K562 (cell line): Measurements from ENCODE around the gene NBEAL1. TPM values are rescaled to one million over a fixed set of nuclear protein-coding genes. Genes with fewer than 3 reads are reported as not detected.

Experiments
- BACH1 ChIP-seq: fragments of 200-800 bp; sonication (Bioruptor generic); IDR thresholded peaks from 2 replicates; pipeline ENCODE4 v1.6.1; 2016; ENCODE audit warnings: missing genetic modification characterization, missing compliant biosample characterization
- CTCF ChIP-seq, 3 experiments: IDR thresholded peaks in 2 of 3; conservative IDR thresholded peaks in 1 of 3; 2 replicates each; pipeline ENCODE4 v1.5.1; 2011 to 2012; ENCODE audit warnings: low read length in 3 of 3, mild to moderate bottlenecking in 3 of 3, control low read depth in 2 of 3, improper control_type of control experiment in 1 of 3, inconsistent platforms in 1 of 3, low read depth in 1 of 3, mixed read lengths in 1 of 3, moderate library complexity in 1 of 3; ENCODE audit not compliant: insufficient read depth in 2 of 3
- DMBX1 ChIP-seq: fragments of 250-450 bp; sonication (Bioruptor Pico); IDR thresholded peaks from 2 replicates; pipeline ENCODE4 v1.8.0; 2022; ENCODE audit warnings: inconsistent platforms, mild to moderate bottlenecking, moderate library complexity, borderline replicate concordance
- EP400 ChIP-seq: fragments of 450-650 bp; IDR thresholded peaks from 2 replicates; pipeline ENCODE4 v1.6.1; 2017; ENCODE audit warnings: antibody characterized with exemption, mild to moderate bottlenecking, moderate library complexity
- GABPA ChIP-seq: fragments of 200-800 bp; sonication (Bioruptor generic); conservative IDR thresholded peaks from 2 replicates; pipeline ENCODE4 v1.6.1; 2016; ENCODE audit warnings: low read depth, missing genetic modification characterization, missing compliant biosample characterization
- HNRNPK ChIP-seq: fragments of 200-400 bp; formaldehyde crosslinking; IDR thresholded peaks from one replicate; pipeline ENCODE4 v1.6.1; 2018; ENCODE audit warnings: mild to moderate bottlenecking, low read depth, low read length; ENCODE audit not compliant: poor library complexity, severe bottlenecking
- KAT8 ChIP-seq: fragments of 450-650 bp; IDR thresholded peaks from 2 replicates; pipeline ENCODE4 v1.6.1; 2016; ENCODE audit warnings: low read depth, mild to moderate bottlenecking
- L3MBTL2 ChIP-seq: fragments of 450-650 bp; IDR thresholded peaks from 2 replicates; pipeline ENCODE4 v1.6.1; 2016; ENCODE audit warnings: mild to moderate bottlenecking, moderate library complexity
- MAZ ChIP-seq, 2 experiments: fragments of 450-650 bp in 1 of 2; sonication (generic) in 1 of 2; formaldehyde crosslinking; IDR thresholded peaks in 1 of 2; conservative IDR thresholded peaks in 1 of 2; 2 replicates each; pipeline versions ENCODE4 v1.4.0 to v1.5.0; 2020; ENCODE audit warnings: mild to moderate bottlenecking in 1 of 2, missing genetic modification reagents in 1 of 2
- MXI1 ChIP-seq: IDR thresholded peaks from 2 replicates; pipeline ENCODE4 v1.6.1; 2011; ENCODE audit warnings: low read depth, mild to moderate bottlenecking, improper control_type of control experiment, low read length
- MYC ChIP-seq, 2 experiments: fragments of 250-450 bp in 1 of 2; sonication (Bioruptor Pico) in 1 of 2; IDR thresholded peaks; 2 replicates each; pipeline versions ENCODE4 v1.5.1 to v1.6.1; 2012 to 2021; ENCODE audit warnings: low read depth in 2 of 2, borderline replicate concordance in 1 of 2, improper control_type of control experiment in 1 of 2, low read length in 1 of 2, mild to moderate bottlenecking in 1 of 2, moderate library complexity in 1 of 2
- NEUROD1 ChIP-seq: fragments of 150-350 bp; IDR thresholded peaks from 2 replicates; pipeline ENCODE4 v1.6.1; 2014; ENCODE audit warnings: borderline replicate concordance, low read length, low read depth; ENCODE audit not compliant: partially characterized antibody
- NFIC ChIP-seq: fragments of 450-650 bp; IDR thresholded peaks from 2 replicates; pipeline ENCODE4 v1.6.1; 2017; ENCODE audit warnings: mild to moderate bottlenecking, inconsistent platforms
- NRF1 ChIP-seq, 2 experiments: fragments of 450-650 bp; IDR thresholded peaks in 1 of 2; conservative IDR thresholded peaks in 1 of 2; 2 replicates each; pipeline ENCODE4 v1.6.1; 2014; ENCODE audit warnings: mild to moderate bottlenecking in 2 of 2
- PYGO2 ChIP-seq: fragments of 450-650 bp; IDR thresholded peaks from 2 replicates; pipeline ENCODE4 v1.6.1; 2016; ENCODE audit warnings: mild to moderate bottlenecking, missing genetic modification characterization, moderate library complexity, missing compliant biosample characterization
- RAD51 ChIP-seq: fragments of 450-650 bp; IDR thresholded peaks from 2 replicates; pipeline ENCODE4 v1.7.1; 2016; ENCODE audit warnings: low read depth, mild to moderate bottlenecking, borderline replicate concordance
- RFX5 ChIP-seq: IDR thresholded peaks from 2 replicates; pipeline ENCODE4 v1.6.1; 2011; ENCODE audit warnings: low read depth, mild to moderate bottlenecking, improper control_type of control experiment, low read length
- SP1 ChIP-seq: sonication (generic); formaldehyde crosslinking; IDR thresholded peaks from 2 replicates; pipeline ENCODE4 v1.8.1; 2022; ENCODE audit warnings: mild to moderate bottlenecking, missing genetic modification reagents
- SP2 ChIP-seq: IDR thresholded peaks from 2 replicates; pipeline ENCODE4 v1.6.1; 2011; ENCODE audit warnings: mild to moderate bottlenecking, low read depth, low read length, moderate library complexity; ENCODE audit not compliant: poor library complexity, severe bottlenecking; ENCODE audit errors: extremely low read depth
- ZHX1 ChIP-seq: fragments of 150-350 bp; conservative IDR thresholded peaks from 2 replicates; pipeline ENCODE4 v1.6.1; 2014; ENCODE audit warnings: low read length
- ZNF133 ChIP-seq: fragments of 250-450 bp; sonication (Bioruptor Pico); IDR thresholded peaks from 2 replicates; pipeline ENCODE4 v1.4.0; 2020; ENCODE audit warnings: mild to moderate bottlenecking
- ZNF511 ChIP-seq: sonication (generic); formaldehyde crosslinking; IDR thresholded peaks from 2 replicates; pipeline ENCODE4 v1.8.0; 2022; ENCODE audit warnings: mild to moderate bottlenecking, missing genetic modification reagents
- ZNF717 ChIP-seq: fragments of 250-450 bp; sonication (Bioruptor Pico); IDR thresholded peaks from 2 replicates; pipeline ENCODE4 v1.5.0; 2021
- polyA plus RNA-seq, 8 experiments: library from polyadenylated mRNA; depleted of rRNA in 4 of 8; stranded (reverse) in 5 of 8; unstranded in 3 of 8; fragments of >200 nt; fragmentation: Nextera tagmentation in 2 of 8; fragmentation: Illumina TruSeq in 1 of 8; extraction: Ambion mirVana in 2 of 8; extraction: Trizol in 1 of 8; gene quantifications; 2 replicates each; pipeline versions ENCODE4 v1.2.1 to v1.2.3, GENCODE V29; 2011 to 2014; ENCODE audit warnings: inconsistent platforms in 1 of 8, missing spikeins in 1 of 8
- total RNA-seq, 7 experiments: library from RNA; depleted of rRNA in 6 of 7; stranded (reverse); fragments of >200 nt in 6 of 7; fragmentation: Illumina TruSeq in 2 of 7; extraction: Trizol in 2 of 7; gene quantifications; 2 replicates each; pipeline versions ENCODE4 v1.2.1 to v1.2.3, GENCODE V29; 2011 to 2021; ENCODE audit warnings: low replicate concordance in 1 of 7

The NBEAL1 gene
- total and polyA plus RNA-seq, 9 of the 15 experiments (the other 6 are each of a cell fraction or from before 2014, with no cell fraction given): 2.1 to 13.5 (median 7.3) TPM

GRCh38 chr2:203238704-203239526, 224.2 kb downstream of the NBEAL1 start, which contains the start of gene CYP20A1 (continued):
- peak; percentile 27 to 34 (median 32); a peak in 3 of 6 replicates for TF ChIP-seq CTCF (IDR thresholded peaks at IDR 0.05 in 2 of 3, conservative IDR thresholded peaks at IDR 0.05 in 1 of 3; ENCODE audit: insufficient read depth in 2 of 3, low read depth in 1 of 3, low read length in 3 of 3)
- peak; percentile 97 for TF ChIP-seq EP400
- no peak for TF ChIP-seq ZNF133
- peak; percentile 52 to 65; a peak in 3 of 4 replicates for TF ChIP-seq NRF1 (conservative IDR thresholded peaks at IDR 0.05 in 1 of 2, IDR thresholded peaks at IDR 0.05 in 1 of 2)
- peak; percentile 81 to 93 for TF ChIP-seq MAZ (CRISPR knock-in tag; conservative IDR thresholded peaks at IDR 0.05 in 1 of 2, IDR thresholded peaks at IDR 0.05 in 1 of 2)
- TF ChIP-seq SP2: no peak
- no peak for TF ChIP-seq HNRNPK
- TF ChIP-seq KAT8: no peak
- peak; percentile 63 for TF ChIP-seq NFIC
- peak; percentile 84 for TF ChIP-seq L3MBTL2
- TF ChIP-seq MYC (IDR thresholded peaks at IDR 0.05; ENCODE audit: low read depth, low read length): peak; percentile 86
- no peak for TF ChIP-seq MYC (CRISPR knock-in tag; IDR thresholded peaks at IDR 0.05; ENCODE audit: borderline replicate concordance, low read depth)
- TF ChIP-seq MXI1: no peak
- peak; percentile 76 for TF ChIP-seq GABPA (tag)
- TF ChIP-seq RFX5: no peak
- no peak for TF ChIP-seq DMBX1 (CRISPR knock-in tag)
- peak; percentile 93 for TF ChIP-seq SP1 (CRISPR knock-in tag)
- TF ChIP-seq PYGO2: no peak
- TF ChIP-seq BACH1 (tag): no peak
- TF ChIP-seq ZNF717 (CRISPR knock-in tag): no peak
- TF ChIP-seq ZHX1: no peak
- peak; percentile 98 for TF ChIP-seq RAD51
- TF ChIP-seq ZNF511 (CRISPR knock-in tag): 0 out of 2 replicates have a peak, but pooled peaks have one; percentile 57
- peak; percentile 89 for TF ChIP-seq NEUROD1
